GM15510 (cell line): Measurements from ENCODE around the gene EIF1AD.

ENCODE experiments used
- POLR2A ChIP-seq: IDR thresholded peaks from 3 replicates; pipeline ENCODE4 v1.6.1; 2011; ENCODE audit warnings: borderline replicate concordance; ENCODE audit not compliant: insufficient read length; ENCODE audit errors: extremely low read depth

EIF1AD gene, protein sequence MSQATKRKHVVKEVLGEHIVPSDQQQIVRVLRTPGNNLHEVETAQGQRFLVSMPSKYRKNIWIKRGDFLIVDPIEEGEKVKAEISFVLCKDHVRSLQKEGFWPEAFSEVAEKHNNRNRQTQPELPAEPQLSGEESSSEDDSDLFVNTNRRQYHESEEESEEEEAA

DNA sequence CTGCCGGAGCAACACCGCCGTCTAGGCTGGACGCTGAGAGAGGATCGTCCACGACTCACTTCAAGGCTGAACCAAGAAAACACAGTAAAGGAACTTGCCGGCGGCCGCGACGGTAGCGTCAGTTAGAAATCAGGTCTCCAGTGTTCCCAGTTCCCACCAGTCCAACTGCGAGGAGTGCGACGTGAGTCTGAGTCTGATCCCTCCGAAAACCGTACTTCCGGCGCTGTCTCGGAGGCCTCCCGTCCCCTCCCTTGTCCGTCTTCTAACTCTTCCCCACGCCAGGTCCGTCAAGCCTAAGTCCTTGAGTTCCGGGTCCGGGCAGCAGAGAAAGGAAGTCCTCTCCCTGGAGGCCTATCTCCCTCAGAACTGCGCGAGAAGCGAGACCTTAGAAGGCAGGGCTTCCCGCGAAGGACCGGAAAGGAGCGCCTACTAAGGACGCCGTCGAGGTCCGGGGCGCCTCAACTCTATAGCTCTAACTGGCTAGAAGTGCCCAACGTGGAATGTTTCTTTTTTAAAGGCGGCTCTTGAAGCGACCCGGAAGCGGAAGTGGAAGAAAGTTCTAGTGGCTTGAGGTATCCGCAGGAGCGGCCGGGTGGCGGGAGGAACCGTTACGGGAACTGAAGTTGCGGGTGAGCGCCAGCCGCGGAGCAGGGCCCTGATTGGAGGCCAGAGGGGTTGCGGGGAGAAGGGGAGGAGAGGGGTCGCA lies at the start of gene EIF1AD, which contains the start of gene BANF1:
Gene EIF1AD (minus strand): TSS at position 216 of the 706 bp plus-strand sequence. CDS start 1,768 bp downstream, outside the sequence.
Gene BANF1 (plus strand): TSS at position 562 of the 706 bp plus-strand sequence. CDS start 748 bp downstream, outside the sequence.
- TF ChIP-seq POLR2A = peak; percentile 74

DNA sequence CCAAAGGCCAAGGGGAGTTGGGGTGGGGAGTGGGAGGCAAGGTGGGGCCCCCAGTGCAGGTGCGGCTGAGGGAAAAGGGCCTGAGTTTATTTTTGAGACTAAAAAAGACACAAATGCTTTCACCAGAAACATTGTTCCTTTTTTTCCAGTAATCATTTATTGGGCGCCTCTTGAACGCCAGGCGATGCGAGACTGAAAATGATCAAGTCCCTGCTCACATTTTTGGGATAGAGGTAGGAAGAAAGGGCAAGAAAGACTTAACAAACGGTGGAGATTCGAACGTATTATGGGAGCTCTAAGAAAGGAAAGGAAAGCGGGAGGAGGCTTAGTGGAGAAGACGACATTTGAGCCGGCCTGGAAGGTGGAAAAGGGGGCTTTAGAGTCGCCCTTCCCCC lies 49.4 kb upstream of the EIF1AD start:
- TF ChIP-seq POLR2A = no peak

DNA sequence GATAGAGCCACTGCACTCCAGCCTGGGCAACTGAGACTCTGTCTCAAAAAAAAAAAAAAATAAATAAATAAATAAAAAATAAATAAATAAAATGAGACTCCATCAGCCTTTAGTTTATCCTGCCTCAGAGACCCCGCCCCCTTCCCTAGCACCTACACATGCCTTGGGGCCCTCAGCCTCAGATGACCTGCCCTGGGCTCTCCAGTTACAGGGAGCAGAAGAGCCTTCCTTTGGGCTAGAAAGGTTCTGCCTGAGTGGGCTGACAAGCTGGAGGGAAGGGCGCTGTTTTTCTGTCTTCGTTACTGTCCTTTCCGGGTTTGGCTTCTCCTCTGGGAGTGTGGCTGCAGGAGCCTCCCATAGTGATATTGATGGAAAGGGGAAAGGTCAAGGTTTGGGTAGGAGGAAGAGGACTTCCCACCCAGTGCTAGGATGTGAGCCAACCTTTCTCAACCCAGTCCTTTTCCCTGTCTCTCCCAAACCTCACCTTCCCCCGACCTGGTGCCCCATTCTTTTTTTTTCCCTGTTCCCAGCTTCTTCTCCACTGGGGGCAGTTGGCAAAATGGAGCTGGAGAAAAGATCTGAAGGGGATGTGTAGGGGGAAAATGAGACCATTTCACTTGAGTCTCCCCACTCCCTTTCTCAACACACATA lies 48.7 kb upstream of the EIF1AD start:
- no peak for TF ChIP-seq POLR2A

DNA sequence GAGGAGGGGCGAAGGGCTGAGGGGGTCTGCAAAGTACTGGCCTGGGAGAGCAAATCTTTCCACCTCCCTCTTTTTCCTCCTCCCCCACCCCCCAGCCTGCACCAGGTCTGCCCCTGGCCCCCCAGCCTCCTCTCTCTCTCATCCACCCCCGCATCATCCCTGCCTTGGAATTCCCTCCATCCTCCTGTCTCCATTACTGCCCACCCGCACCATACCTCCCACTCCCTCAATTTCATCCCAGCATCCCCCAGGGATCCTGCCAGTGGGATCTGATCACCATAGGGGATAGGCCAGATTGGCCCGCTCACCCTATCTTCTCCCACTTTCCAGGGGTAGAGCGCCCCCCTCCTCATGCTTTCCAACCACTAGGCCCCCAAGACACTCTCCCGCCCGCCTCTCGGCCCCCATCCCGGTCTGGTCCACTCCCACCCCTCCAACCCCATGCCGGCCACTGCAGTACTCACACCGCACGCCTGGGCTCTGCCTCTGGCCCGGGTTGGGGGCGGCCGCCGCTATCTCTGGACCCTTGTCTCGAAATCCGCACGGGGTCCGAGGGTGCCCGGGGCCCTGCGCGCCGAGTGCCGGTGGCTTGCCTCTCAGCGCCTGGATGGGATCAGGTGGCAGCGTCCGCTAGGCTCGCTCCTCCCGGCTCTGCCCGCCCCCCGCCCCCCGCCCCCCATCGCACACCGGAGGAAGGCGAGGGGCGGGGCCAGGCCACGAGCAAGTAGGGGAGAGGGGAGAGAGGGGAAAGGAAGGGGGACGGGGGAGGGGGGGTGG lies 46.8 kb upstream of the EIF1AD start, which contains the start of gene GAL3ST3:
Gene GAL3ST3 (minus strand): TSS at position 615 of the 777 bp plus-strand sequence. CDS start 3,746 bp downstream, outside the sequence.
- no peak for TF ChIP-seq POLR2A

DNA sequence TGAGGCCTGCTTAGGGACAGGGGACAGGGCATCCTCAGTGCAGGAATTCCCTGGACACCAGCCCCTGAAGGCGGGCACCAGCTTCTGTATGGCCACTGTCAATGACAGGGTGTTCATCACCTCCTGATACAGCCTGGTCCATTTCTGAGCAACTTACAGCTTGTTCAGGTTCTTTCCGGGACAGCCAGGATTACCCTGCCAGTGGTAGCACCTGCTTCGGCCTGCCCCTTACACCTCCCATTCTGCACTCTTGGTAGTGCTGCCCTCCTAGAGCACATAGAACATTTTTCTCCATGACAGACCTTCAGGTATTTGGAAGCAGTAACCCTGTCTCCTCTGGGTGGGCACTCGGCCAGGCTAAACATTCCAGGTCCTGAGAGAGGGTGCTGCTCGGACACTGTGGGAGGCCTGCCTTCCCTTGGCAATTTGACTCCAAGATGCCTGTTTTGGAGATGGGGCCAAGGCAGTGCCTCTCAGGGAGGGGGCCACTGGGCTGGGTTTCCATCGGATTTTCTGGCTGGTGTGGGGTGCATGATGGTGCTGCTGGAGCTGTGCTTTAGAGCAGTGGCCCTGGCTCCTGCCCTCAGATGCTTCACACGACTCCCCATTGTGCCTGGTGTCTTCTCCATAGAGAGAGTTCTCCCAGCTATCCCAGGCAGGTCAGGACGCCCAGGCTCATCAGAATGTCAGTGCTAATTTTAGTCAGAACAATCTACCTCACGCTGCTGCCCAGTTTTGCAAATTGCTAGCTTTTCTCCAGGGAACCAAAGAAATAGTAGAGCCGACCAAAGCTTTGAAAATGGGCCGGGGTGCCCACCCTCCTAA lies 45.8 kb upstream of the EIF1AD start:
- no peak for TF ChIP-seq POLR2A

DNA sequence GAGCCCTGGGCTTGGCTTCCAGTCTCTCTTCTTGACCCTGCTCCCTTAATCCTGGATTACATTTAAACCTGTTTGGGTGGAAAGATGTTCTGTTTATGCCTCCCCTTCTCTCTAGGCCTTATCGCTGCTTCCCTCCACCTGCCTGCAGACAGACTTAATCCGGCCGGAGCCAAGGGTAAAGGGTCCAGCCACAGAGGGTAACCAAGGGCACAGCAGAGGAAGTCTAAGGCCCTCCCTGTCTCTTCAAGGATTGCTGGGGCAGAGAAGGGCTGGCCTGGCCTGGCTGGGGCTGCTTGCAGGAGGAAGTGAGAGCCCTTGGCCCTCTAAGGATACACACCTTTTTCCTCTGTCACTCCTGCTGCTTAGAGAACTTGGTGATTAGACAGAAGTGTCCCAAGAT lies 44.9 kb upstream of the EIF1AD start:
- TF ChIP-seq POLR2A = no peak

DNA sequence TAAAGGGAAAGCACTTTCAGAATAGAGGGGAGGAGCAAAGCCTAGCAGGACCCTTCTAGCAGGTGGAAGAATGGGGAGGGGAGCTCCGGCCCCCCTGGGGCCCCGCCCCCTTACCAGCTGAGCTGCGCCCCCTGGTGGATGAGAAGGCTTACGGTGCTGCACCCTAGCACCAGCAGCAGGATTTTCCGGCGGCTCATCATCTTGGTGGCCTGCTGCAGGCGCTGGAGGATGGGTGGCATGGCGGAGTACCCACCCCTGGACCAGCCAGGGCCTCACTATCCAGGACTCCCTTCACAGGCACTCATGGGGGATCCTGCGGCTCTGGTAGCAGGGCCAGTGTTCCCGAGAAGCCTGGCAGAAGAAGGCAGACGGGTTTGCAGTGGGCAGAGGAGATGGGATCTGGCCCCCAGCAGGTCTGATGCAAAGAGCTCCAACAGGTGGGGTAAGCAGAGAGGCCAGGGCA lies 43.3 kb upstream of the EIF1AD start:
- no peak for TF ChIP-seq POLR2A

DNA sequence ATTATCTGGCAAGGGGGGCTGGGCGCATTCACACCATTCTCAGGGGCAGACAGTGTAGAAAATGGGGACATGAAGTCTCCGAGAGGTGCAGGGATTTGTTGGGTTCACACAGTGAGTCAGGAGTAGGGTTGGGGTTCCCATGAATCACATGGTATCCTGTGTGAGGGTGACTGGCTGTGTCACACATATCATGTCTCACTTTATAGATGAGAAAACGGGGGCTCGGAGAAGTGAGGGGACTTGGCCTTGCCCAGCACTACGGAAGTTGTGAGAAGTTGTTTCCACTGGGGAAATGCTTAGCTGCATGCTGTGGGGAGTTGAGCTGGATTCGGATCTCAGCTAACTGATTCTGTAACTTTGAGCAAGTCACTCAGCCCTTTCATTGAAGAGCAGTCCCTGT lies 42.8 kb upstream of the EIF1AD start:
- TF ChIP-seq POLR2A = no peak

DNA sequence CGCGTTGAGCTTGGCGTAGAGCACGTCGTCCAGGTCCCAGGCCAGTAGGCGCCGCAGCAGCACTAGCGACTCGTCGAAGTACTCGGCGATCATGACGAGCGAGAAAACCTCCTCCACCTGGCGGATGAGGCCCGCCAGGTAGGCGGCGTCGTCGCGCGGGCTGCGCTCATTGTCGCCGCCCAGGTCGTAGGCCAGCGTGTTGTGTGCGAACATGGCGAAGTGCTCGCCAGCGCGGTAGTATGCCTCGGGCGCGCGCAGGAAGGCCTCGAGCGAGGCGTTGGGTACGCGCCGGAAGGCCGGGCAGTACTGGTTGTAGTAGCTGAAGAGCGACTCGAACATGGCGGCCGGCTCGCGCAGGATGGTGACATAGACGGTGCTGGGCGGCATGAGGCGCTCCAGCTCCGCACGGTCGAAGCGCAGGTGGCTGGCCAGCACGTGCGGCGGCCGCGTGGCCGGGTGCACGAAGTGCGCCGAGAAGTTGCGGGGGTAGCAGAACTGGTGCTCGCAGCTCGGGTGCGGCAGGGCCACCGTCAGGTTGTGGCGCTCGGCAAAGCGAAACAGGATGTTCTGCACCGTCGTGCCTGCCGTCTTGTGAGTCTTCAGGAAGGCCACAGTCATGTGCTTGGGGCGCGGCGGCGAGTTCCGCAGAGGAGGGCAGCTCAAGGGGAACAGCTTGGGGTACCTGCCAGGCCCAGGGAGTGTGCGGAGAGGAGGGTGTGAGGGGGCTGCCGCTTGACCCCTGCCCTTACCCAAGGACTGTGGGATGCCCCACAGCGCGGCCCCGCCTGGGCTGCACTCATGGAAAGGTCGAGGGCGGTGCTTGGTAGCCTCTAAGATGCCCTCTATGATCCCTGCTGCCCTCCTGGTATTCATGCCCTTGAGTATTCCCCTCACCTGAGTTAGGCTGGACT lies 41.3 kb upstream of the EIF1AD start:
- no peak for TF ChIP-seq POLR2A

DNA sequence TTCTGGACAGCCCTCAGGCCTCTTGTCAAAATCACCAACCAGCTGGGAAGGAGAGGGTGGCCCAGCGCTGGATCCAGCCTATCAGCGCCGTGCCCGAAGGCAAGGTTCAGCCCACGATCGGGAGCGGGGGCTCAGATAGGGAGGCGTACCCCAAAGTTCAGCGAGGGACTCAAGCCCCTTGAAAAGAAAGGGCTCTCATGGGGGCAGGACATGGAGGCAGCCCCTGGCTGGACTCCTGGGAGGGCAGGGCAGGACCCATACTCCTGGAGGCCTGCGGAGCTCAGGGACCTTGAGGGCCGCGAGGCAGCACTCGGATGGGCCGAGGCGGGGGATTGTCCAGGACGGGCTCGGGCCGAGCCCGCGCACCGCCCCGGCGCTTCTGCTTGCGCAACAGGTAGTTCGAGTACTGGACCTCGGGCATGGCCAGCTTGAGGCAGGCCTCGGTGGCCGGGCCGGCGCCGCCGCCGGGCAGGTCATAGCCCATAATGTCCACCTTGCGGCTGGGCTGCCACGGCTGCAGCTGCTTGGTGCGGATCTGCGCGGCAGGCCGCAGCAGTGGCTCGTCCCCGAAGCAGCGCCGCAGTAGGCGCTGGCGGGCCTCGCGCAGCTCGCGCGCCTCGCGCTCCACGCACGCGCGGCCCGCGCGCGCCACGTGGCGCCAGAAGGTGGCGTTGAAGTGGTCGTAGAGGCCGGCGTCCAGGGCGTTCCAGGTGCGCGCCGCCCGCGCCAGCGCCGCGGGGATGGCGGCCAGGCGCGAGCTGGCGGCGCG lies 40.5 kb upstream of the EIF1AD start:
- TF ChIP-seq POLR2A = no peak

DNA sequence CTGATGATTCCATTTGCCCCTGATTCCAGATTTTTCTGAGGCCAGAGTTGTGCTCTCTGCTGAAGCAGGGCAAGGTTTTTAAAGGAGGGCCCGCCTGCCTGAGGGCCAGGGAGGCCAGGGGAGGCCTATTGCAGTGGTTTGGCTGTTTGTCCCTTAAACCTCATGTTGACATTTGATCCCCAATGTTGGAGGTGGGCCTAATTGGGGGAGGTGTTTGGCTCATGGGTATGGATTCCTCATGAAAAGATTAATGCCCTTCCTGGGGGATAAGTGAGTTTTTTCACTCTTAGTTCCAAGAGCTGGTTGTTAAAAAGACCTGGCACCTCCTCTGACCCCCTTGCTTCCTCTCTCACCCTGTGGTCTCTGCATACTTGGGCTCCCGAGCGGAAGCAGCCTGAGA lies 37.8 kb upstream of the EIF1AD start:
- no peak for TF ChIP-seq POLR2A

DNA sequence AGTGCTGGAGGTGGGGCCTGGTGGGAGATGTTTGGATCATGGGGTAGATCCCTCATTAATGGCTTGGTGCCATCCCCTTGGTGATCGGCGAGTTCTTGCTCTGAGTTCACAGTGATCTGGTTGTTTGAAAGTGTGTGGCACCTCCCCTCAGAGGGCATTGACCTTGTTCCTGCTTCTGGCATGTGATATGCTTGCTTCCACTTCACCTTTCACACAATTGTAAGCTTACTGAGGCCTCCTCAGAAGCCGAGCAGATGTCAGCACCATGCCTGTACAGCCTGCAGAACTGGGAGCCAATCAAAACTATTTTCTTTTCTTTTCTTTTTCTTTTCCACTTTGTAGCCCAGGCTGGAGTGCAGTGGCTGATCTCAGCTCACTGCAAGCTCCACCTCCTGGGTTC lies 35.4 kb upstream of the EIF1AD start:
- no peak for TF ChIP-seq POLR2A
